Measurements from ENCODE around the gene FBXW8. TPM values are rescaled to one million over a fixed set of nuclear protein-coding genes. Genes with fewer than 3 reads are reported as not detected.

FBXW8 gene
- polyA plus RNA-seq, 1 donor (not counting 4 experiments of a cell fraction or from before 2014, with no cell fraction given): 5.0 TPM

DNA sequence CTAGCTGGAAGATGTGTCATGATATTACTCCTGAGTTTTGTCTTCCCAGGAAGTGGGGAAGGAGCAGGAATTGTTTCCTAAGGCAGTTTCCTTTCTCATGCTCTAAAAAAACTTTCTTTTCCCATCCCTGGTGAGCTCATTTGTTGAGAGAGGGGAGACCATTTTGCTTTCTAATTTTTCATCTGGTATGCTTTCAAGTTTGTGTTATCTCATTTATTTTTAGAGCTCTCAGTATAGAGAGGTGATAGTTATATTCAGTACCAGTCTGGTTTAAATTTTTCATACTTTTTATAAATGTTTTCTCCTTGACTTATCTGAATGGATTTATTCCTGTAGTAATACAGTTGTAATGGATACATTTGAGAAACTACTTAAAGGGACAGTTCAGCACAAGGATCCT is 79.6 kb downstream of the FBXW8 start:
- no peak for DNase-seq (ENCODE audit: low read depth, low spot score)
- Histone ChIP-seq H3K27me3 (ENCODE audit: control insufficient read depth, extremely low read depth, insufficient read depth, low read length) (no peaks in the 10 kb centered on the region), H3K27ac (ENCODE audit: control insufficient read depth, insufficient read depth, low read length) (no peak overlapping the region), H3K4me1 (ENCODE audit: control insufficient read depth, extremely low read depth, insufficient read depth, low read length) (no peaks in the 10 kb centered on the region), H3K36me3 (ENCODE audit: control insufficient read depth in 2 of 2, extremely low read depth in 1 of 2, insufficient read depth in 2 of 2, low read length in 2 of 2) (peaks cover 0 to 4% of the 10 kb centered on the region in 2 experiments), H4K20me1 (ENCODE audit: control insufficient read depth, extremely low read depth, insufficient read depth, low read length) (no peaks in the 10 kb centered on the region), H3K79me2 (ENCODE audit: control insufficient read depth, insufficient read depth, low read length) (no peaks in the 10 kb centered on the region), H3K9me3 (ENCODE audit: control insufficient read depth, low read depth, low read length) (no peaks in the 10 kb centered on the region), H3K9ac (ENCODE audit: control insufficient read depth, extremely low read depth, insufficient read depth, low read length) (no peak overlapping the region), H3K4me2 (ENCODE audit: control insufficient read depth, extremely low read depth, insufficient read depth, low read depth, low read length) (no peak overlapping the region), H2AFZ (ENCODE audit: control insufficient read depth, low read length) (no peak overlapping the region), H3K9me1 (ENCODE audit: control insufficient read depth, extremely low read depth, insufficient read depth, low read length) (no peaks in the 10 kb centered on the region), H3K4me3 (ENCODE audit: control insufficient read depth in 2 of 3, extremely low read depth in 1 of 3, insufficient read depth in 2 of 3, low read depth in 1 of 3, low read length in 3 of 3) (no peak overlapping the region)
- dilution Hi-C loops (cut with MboI; ENCODE audit: extremely low pct_ligation_motif_present, low sequenced_read_pairs): no loop called here
- TF ChIP-seq, protein P1, sequence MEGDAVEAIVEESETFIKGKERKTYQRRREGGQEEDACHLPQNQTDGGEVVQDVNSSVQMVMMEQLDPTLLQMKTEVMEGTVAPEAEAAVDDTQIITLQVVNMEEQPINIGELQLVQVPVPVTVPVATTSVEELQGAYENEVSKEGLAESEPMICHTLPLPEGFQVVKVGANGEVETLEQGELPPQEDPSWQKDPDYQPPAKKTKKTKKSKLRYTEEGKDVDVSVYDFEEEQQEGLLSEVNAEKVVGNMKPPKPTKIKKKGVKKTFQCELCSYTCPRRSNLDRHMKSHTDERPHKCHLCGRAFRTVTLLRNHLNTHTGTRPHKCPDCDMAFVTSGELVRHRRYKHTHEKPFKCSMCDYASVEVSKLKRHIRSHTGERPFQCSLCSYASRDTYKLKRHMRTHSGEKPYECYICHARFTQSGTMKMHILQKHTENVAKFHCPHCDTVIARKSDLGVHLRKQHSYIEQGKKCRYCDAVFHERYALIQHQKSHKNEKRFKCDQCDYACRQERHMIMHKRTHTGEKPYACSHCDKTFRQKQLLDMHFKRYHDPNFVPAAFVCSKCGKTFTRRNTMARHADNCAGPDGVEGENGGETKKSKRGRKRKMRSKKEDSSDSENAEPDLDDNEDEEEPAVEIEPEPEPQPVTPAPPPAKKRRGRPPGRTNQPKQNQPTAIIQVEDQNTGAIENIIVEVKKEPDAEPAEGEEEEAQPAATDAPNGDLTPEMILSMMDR (optimal IDR thresholded peaks at IDR 0.05 in 1 of 3, IDR thresholded peaks at IDR 0.05 in 1 of 3, conservative IDR thresholded peaks at IDR 0.05 in 1 of 3; ENCODE audit: extremely low read depth in 1 of 3, insufficient read depth in 2 of 3, low read length in 3 of 3): no peak
- TF ChIP-seq EZH2 (IDR thresholded peaks at IDR 0.05; ENCODE audit: low read length): no peak
- no peak for FAIRE-seq

DNA sequence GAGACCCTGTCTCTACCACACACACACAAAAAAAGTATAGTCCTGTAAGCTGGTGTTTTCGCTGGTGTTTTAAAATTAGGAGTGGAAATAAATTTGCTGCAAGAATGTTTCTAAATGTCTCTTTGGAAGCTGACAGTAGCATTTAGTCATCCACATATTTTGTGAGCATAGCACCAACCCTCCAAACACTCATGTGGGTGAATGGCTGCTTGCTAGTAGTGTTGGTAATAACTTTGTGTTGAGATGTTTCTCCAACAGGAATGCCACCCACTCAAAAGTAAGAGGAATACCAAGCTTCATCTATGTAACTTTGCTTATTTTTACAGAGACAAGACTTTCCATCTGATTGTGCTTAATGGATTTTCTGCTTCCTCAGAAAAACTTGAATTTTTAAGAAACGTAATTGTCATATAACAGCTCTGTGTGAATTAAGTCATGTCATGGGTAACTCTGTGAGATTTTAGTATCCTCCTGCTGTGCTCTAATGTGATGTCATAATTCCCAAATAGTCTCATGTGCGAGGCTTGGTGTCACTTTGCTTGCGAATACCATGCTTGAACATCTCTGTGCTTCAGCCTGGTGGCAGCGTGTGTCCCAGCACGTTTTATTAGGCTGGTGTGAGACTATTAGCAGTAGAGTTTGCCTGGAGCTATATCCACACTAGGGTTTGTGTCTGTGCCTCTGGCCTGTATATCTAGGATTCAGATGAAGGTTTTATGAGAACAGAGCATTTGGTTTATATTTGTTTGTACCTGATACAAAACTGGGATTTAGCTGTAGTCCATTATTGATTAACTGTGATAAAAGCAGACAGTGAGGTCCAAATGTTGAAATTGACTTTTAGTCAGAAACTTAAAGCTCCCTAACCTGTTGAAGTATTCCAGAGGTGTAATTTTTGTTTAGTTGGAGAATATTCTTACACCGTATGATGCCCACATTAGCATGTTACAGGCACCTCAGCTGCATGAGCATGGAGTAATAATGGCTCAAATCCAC is 80.5 kb downstream of the FBXW8 start:
- TF ChIP-seq, protein P1 (optimal IDR thresholded peaks at IDR 0.05 in 1 of 3, IDR thresholded peaks at IDR 0.05 in 1 of 3, conservative IDR thresholded peaks at IDR 0.05 in 1 of 3; ENCODE audit: extremely low read depth in 1 of 3, insufficient read depth in 2 of 3, low read length in 3 of 3): no peak
- no peak for TF ChIP-seq EZH2 (IDR thresholded peaks at IDR 0.05; ENCODE audit: low read length)
- no peaks in the 10 kb centered on the region for H3K79me2 ChIP-seq (ENCODE audit: control insufficient read depth, insufficient read depth, low read length)
- no peak overlapping the region for H3K4me3 ChIP-seq (ENCODE audit: control insufficient read depth in 2 of 3, extremely low read depth in 1 of 3, insufficient read depth in 2 of 3, low read depth in 1 of 3, low read length in 3 of 3)
- H4K20me1 ChIP-seq (ENCODE audit: control insufficient read depth, extremely low read depth, insufficient read depth, low read length): no peaks in the 10 kb centered on the region
- peaks cover 0 to 4% of the 10 kb centered on the region in 2 experiments for H3K36me3 ChIP-seq (ENCODE audit: control insufficient read depth in 2 of 2, extremely low read depth in 1 of 2, insufficient read depth in 2 of 2, low read length in 2 of 2)
- FAIRE-seq: no peak
- H3K4me2 ChIP-seq (ENCODE audit: control insufficient read depth, extremely low read depth, insufficient read depth, low read depth, low read length): no peak overlapping the region
- H2AFZ ChIP-seq (ENCODE audit: control insufficient read depth, low read length): no peak overlapping the region
- H3K9ac ChIP-seq (ENCODE audit: control insufficient read depth, extremely low read depth, insufficient read depth, low read length): no peak overlapping the region
- dilution Hi-C loops (cut with MboI; ENCODE audit: extremely low pct_ligation_motif_present, low sequenced_read_pairs): no loop called here
- no peak for DNase-seq (ENCODE audit: low read depth, low spot score)
- H3K9me3 ChIP-seq (ENCODE audit: control insufficient read depth, low read depth, low read length): no peaks in the 10 kb centered on the region
- H3K27me3 ChIP-seq (ENCODE audit: control insufficient read depth, extremely low read depth, insufficient read depth, low read length): no peaks in the 10 kb centered on the region
- no peak overlapping the region for H3K27ac ChIP-seq (ENCODE audit: control insufficient read depth, insufficient read depth, low read length)
- H3K4me1 ChIP-seq (ENCODE audit: control insufficient read depth, extremely low read depth, insufficient read depth, low read length): no peaks in the 10 kb centered on the region
- no peaks in the 10 kb centered on the region for H3K9me1 ChIP-seq (ENCODE audit: control insufficient read depth, extremely low read depth, insufficient read depth, low read length)

Measured in keratinocyte (primary cell).